Stimulated activated naive CD8-positive, alpha-beta T cell treated with anti-CD3 and anti-CD28 coated beads, Interleukin-15, Interleukin-2, amounts not matched to agents 100 ng/mL and 50 ng/mL, for 24 hours (primary cell): ENCODE measurements around the gene CDKN2AIPNL.
"Not testable (repeated sequence)": the region's sequence is repeated elsewhere in the genome, so short reads cannot be mapped to it uniquely, and the experiment has no call there.

ENCODE experiments used
- H3K27ac Mint-ChIP-seq: one replicate; pipeline ENCODE4 v1.8.0; 2021; ENCODE audit warnings: mild to moderate bottlenecking, mixed read lengths
- H3K27me3 Mint-ChIP-seq: one replicate; pipeline ENCODE4 v1.8.0; 2021; ENCODE audit warnings: mixed read lengths
- H3K36me3 Mint-ChIP-seq: one replicate; pipeline ENCODE4 v1.8.0; 2021; ENCODE audit warnings: low read depth, mixed read lengths
- H3K4me1 Mint-ChIP-seq: one replicate; pipeline ENCODE4 v1.8.0; 2021; ENCODE audit warnings: low read depth, mixed read lengths
- H3K4me3 Mint-ChIP-seq: one replicate; pipeline ENCODE4 v1.8.0; 2021; ENCODE audit warnings: mild to moderate bottlenecking, mixed read lengths
- H3K9me3 Mint-ChIP-seq: one replicate; pipeline ENCODE4 v1.8.0; 2021; ENCODE audit warnings: mixed read lengths

CDKN2AIPNL gene

DNA sequence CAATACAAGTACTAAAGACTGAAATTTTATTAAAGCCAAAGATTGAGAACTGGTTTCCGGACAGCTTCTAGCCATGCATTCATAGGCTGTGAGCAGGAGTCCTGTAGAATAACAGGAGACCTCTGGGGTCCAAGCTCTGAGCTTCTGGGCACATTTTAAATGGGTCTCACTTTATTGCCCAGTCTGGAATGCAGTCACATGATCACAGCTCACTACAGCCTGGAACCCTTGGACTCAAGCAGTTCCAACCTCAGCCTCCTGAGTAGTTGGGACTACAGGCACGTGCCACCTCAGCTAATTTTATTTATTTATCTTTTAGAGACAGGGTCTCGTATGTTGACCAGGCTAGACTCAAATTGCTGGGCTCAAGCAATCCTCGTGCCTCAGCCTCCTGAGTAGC, 15.4 kb downstream of the CDKN2AIPNL start:
- Mint-ChIP-seq H3K27ac (no peak overlapping the region), H3K27me3 (no peaks in the 10 kb centered on the region), H3K36me3 (peaks cover 56% of the 10 kb centered on the region)

DNA sequence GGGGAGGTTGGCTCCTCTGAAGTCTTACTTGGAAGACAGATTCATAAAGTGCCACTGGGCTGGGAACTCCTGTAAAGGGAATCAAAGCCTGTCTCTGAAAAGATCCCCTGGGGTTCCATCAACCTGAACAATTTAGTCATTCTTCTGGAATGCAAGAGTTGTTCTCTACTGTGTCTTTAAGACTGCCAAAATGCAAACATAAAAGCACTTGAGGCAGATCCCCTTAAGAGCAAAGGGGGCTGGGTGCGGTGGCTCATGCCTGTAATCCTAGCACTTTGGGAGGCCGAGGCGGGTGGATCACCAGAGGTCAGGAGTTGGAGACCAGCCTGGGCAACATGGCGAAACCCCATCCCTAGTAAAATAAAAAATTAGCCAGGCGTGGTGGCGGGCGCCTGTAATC, 16.7 kb downstream of the CDKN2AIPNL start:
- H3K4me1 Mint-ChIP-seq: peaks cover 5% of the 10 kb centered on the region
- H3K4me3 Mint-ChIP-seq: no peak overlapping the region
- H3K27ac Mint-ChIP-seq: no peak overlapping the region
- no peaks in the 10 kb centered on the region for H3K27me3 Mint-ChIP-seq
- H3K9me3 Mint-ChIP-seq: no peaks in the 10 kb centered on the region
- H3K36me3 Mint-ChIP-seq: peaks cover 62% of the 10 kb centered on the region

More for the DNA sequence above, 15.4 kb downstream of the CDKN2AIPNL start:
- Mint-ChIP-seq H3K9me3 (no peaks in the 10 kb centered on the region), H3K4me3 (no peak overlapping the region), H3K4me1 (peaks cover 5% of the 10 kb centered on the region)

DNA sequence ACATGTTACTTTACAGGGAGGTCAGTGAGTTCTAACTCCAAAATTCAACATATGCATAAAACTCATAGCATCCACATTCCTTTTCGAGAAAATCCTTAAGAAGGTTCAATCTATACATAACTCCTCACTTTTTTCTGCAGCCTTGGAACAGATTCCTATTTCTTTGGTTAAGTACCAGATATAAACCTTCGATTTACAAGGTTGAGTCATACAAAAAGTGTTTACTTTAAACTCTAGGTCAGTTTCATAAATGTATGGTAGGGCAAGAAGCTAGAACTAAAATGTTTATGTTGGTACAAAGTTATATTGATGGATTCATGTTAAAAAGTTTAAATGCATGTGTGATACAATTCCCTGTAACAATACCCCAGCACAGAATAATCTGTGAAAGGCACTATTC, 19.4 kb downstream of the CDKN2AIPNL start:
- Mint-ChIP-seq H3K4me1 (peaks cover 5% of the 10 kb centered on the region), H3K4me3 (no peak overlapping the region), H3K27me3 (no peaks in the 10 kb centered on the region), H3K27ac (no peak overlapping the region), H3K36me3 (peaks cover 56% of the 10 kb centered on the region), H3K9me3 (no peaks in the 10 kb centered on the region)

DNA sequence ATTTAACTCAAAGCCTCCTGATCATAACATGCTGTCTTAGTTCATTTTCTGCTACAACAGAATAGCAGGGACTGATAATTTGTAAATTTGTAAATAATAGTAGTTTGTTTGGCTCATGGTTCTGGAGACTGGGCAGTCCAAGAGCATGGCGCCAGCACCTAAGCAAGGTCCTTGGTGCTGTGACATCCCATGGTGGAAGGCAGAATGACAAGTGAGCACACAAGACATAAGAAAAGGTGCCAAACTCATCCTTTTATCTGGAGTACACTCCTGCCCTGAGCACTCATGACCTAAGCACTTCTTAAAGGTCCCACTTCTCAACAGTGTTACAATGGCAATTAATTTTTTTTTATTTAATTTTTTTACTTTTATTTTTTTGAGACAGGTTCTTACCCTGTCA, 24.2 kb downstream of the CDKN2AIPNL start:
- H3K27me3 Mint-ChIP-seq: no peaks in the 10 kb centered on the region
- H3K36me3 Mint-ChIP-seq: peaks cover 69% of the 10 kb centered on the region
- no peaks in the 10 kb centered on the region for H3K9me3 Mint-ChIP-seq
- H3K4me3 Mint-ChIP-seq: no peak overlapping the region
- H3K27ac Mint-ChIP-seq: peak overlapping the region; percentile 49
- peaks cover 16% of the 10 kb centered on the region for H3K4me1 Mint-ChIP-seq

DNA sequence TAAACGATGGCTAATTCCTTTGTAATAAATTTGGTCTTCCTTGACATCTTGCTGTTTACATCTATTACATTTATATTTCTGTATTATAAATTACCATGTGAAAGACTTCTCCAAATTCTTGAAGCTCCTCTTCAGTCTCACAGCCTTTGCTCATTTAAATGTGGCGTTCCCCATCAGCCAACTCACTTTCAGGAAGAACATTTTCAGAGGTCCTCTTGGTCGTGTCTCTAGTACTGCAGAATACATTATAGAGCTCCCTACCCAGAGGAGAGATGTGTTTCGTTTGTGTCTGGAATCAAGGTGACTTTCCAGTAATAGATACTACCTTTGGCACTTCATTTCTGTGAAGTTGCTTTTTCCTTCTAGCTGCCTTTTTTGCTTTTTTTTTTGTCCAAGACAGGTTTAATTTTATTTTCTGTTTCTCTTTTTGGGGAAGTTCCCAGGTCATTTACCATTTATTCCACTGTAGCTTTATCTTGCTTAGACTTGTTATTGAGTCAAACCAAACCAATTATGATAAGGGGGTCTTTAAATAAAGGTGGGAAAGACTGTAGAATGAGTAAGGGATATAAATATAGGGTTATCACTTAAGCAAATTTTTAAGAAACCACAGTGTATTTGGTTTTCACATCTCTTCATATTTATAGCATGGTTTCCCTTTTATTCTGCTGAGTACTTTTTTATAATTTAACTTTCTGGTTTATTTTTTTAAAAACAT, 27.5 kb downstream of the CDKN2AIPNL start:
- Mint-ChIP-seq H3K4me1 (peaks cover 27% of the 10 kb centered on the region), H3K36me3 (peaks cover 66% of the 10 kb centered on the region), H3K9me3 (no peaks in the 10 kb centered on the region), H3K4me3 (peak overlapping the region; percentile 53), H3K27ac (peak overlapping the region; percentile 90), H3K27me3 (no peaks in the 10 kb centered on the region)

DNA sequence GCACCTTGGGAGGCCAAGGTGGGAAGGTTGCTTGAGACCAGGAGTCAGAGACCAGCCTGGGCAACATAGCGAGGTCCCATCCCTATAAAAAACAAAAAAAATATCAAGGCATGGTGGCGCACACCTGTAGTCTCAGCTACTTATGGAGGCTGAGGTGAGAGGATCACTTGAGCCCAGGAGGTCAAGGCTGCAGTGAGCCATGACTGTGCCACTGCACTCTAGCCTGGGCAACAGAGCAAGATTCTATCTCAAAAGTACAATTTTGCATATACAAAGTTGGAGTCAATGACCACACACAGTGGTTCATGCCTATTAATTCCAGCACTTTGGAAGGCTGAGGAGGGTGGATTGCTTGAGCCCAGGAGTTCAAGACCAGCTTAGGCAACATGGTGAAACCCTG, 29.5 kb downstream of the CDKN2AIPNL start:
- H3K9me3 Mint-ChIP-seq, H3K27ac Mint-ChIP-seq, H3K4me3 Mint-ChIP-seq, H3K27me3 Mint-ChIP-seq: not testable (repeated sequence)
- Mint-ChIP-seq H3K4me1 (peaks cover 34% of the 10 kb centered on the region), H3K36me3 (peaks cover 65% of the 10 kb centered on the region)

DNA sequence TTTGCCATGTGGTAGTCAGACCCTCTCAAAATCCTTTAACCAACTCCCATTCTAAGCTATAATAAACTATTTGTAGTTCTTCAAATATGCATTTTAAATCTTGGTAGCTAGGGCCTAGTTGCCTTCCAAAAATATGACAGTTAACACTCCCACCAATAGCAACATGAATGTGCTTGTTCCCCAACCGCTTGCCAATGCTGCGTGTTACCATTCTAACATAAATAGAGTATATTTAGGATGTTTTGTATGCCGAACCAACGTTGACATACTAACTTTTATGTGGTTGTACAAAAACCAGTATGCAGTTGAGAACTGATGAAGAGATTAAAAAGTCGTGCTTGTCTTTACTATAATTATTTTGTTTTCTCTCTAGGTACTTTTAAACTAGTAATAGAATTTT, 31.3 kb downstream of the CDKN2AIPNL start:
- Mint-ChIP-seq H3K4me3 (no peak overlapping the region), H3K27ac (no peak overlapping the region), H3K36me3 (peaks cover 66% of the 10 kb centered on the region), H3K9me3 (no peaks in the 10 kb centered on the region), H3K27me3 (no peaks in the 10 kb centered on the region), H3K4me1 (peaks cover 39% of the 10 kb centered on the region)

DNA sequence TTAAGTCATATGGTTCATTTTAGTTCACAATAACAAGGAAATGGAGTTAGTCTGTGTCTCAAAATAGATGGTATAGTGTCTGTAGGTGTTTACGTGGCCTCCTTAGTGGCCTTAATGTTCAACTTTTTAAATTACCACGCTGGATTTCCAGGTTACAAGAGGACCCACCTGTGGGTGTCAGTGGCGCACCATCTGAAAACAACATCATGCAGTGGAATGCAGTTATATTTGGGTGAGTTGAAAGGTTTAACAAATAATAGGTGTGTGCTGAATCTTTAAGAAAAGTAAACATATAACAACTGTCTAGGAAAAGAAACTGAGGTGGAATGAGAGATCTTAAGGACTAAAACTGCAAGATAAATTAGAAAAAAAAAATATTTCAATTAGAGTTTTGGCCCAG, 37.4 kb downstream of the CDKN2AIPNL start:
- no peak overlapping the region for H3K4me3 Mint-ChIP-seq
- H3K27ac Mint-ChIP-seq: no peak overlapping the region
- peaks cover 46% of the 10 kb centered on the region for H3K36me3 Mint-ChIP-seq
- H3K4me1 Mint-ChIP-seq: peaks cover 60% of the 10 kb centered on the region
- H3K27me3 Mint-ChIP-seq: no peaks in the 10 kb centered on the region
- no peaks in the 10 kb centered on the region for H3K9me3 Mint-ChIP-seq

DNA sequence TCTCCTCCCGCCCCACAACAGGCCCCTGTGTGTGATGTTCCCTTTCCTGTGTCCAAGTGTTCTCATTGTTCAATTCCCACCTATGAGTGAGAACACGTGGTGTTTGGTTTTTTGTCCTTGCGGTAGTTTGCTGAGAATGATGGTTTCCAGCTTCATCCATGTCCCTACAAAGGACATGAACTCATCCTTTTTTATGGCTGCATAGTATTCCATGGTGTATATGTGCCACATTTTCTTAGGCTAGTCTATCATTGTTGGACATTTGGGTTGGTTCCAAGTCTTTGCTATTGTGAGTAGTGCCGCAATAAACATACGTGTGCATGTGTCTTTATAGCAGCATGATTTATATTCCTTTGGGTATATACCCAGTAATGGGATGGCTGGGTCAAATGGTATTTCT, 38.0 kb downstream of the CDKN2AIPNL start:
- Mint-ChIP-seq H3K4me1 (peaks cover 56% of the 10 kb centered on the region), H3K27ac (peak overlapping the region; percentile 36), H3K4me3 (peak overlapping the region; percentile 67), H3K36me3 (peaks cover 40% of the 10 kb centered on the region)
- not testable (repeated sequence) for H3K27me3 Mint-ChIP-seq, H3K9me3 Mint-ChIP-seq

DNA sequence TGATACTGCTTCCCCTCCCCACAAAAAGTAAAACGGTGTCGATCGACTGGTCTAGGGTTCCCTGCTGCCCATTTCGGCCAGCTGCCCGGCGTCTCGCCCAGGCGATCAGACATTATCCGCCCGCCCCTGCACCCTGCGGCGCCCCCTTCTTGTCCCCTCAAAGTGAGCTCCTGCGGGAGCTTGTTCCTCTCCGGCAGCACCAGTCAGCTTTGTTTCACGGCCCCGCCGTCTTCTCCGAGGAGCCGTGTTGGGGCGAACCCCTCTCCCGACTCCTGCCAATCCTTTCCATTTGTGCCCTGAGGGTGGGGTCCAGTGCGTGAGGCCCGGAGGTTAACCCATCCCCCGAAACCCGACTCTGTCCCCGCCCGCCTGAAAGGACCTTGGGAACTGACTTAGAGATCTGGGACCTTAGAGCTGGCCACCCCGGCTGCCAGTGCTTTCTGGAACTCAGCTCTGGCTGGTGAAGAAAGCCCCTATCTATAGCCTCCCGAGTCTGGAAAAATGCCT, 39.8 kb downstream of the CDKN2AIPNL start:
- no peaks in the 10 kb centered on the region for H3K27me3 Mint-ChIP-seq
- peaks cover 35% of the 10 kb centered on the region for H3K36me3 Mint-ChIP-seq
- peak overlapping the region; percentile 97 for H3K4me3 Mint-ChIP-seq
- H3K27ac Mint-ChIP-seq: peak overlapping the region; percentile 95
- no peaks in the 10 kb centered on the region for H3K9me3 Mint-ChIP-seq
- peaks cover 63% of the 10 kb centered on the region for H3K4me1 Mint-ChIP-seq

DNA sequence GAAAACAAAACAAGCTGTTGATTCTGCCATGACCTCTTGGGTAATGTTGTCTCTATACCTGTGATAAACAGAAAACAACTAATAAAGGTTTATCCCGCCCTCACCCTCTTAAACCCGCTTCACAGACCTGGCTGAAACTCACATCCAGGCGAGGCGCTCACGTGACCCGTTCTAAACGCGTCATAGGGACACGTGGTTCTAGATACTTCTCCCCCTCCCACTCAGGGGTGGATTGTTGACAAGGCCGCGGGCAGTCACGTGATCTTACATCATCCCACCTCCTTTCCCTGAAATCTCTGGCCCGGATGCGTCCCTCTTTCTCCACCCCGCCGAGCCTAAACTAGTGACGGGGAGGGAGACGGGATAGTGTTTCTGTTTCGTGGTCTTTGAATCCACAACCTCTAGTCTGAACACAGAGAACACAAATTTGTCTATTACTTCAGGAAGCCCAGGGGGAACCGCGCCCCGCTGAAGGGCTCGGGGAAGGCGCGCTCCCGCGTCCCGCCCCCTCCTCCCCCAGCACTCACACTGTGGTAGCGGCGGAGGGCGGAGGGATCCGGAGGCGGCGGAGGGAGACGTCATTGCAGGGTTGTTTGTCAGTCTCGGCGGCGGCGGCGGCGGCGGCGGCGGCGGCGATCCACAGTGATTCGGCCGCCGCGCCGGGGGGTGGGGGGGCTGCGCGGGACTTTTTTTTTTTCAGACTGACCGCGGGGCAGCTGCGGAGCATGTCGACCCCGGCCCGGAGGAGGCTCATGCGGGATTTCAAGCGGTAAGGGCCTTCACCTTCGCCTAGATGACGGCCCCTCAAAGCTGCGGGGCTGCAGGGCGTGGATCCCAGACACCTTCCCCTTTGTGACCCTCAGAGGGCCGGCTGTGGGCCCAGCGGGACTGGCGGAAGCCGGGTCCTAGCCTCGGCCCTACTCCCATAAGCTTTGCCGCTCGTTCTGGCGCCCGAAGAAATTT, 40.5 kb downstream of the CDKN2AIPNL start, which contains the start of gene UBE2B:
UBE2B (plus strand) TSS at position 699 of the 963 bp plus-strand sequence; CDS start at position 726, 27 bp downstream.
- Mint-ChIP-seq H3K9me3 (no peaks in the 10 kb centered on the region), H3K4me3 (peak within 1 kb of the TSS; percentile 97), H3K4me1 (peaks cover 67% of the 10 kb centered on the region), H3K27ac (peak within 1 kb of the TSS; percentile 99), H3K27me3 (no peaks in the 10 kb centered on the region), H3K36me3 (peaks cover 37% of the 10 kb centered on the region)

DNA sequence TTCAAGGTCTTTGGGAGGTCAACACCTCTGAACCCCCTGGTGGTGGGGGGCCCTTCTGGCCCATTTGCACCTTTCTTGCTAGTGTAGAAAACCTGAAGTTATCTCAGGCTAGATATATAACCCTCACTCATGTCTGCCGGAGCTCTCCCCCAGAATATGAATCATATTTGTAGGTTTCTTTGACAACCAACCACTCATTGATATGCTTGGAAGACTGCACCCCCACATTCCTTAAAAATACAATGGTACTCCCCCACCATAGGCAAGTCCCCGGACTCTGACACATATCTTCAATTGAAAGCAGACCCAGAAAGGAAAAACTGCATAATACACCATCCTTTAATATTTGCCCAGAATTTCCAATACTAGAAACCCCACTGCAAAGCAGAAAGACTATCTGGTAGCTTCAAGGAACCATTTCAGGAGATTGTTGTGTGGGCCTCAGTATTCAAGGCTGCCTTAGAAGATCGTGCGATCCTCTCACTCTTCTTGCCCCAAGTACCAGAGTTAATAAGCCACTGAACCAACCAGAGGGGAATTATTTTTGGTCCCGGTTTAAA, 41.3 kb downstream of the CDKN2AIPNL start:
- H3K4me1 Mint-ChIP-seq: peaks cover 68% of the 10 kb centered on the region
- H3K36me3 Mint-ChIP-seq: peaks cover 31% of the 10 kb centered on the region
- peak overlapping the region; percentile 97 for H3K4me3 Mint-ChIP-seq
- H3K27ac Mint-ChIP-seq: peak overlapping the region; percentile 99
- H3K9me3 Mint-ChIP-seq: no peaks in the 10 kb centered on the region
- H3K27me3 Mint-ChIP-seq: no peaks in the 10 kb centered on the region

DNA sequence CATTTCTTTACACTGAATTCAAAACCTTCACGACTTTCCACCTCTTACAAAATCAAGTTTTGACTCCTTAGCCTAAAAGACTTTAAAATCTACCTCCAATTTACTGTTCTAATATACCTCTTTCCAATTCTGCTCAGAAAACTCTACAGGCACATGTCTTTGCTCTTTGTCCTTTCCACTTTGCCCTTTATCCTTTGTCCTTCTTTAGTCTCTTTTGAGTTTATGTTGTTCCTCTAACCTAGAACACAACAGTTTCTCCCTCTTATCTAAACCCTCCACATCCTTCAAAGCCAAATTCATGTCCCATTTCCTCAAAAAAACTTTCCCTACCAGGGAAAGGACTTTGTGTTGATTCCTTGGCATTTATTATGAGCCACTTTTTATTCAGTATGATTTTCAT, 46.1 kb downstream of the CDKN2AIPNL start:
- H3K36me3 Mint-ChIP-seq: peaks cover 12% of the 10 kb centered on the region
- H3K27ac Mint-ChIP-seq: no peak overlapping the region
- H3K27me3 Mint-ChIP-seq: no peaks in the 10 kb centered on the region
- H3K9me3 Mint-ChIP-seq: no peaks in the 10 kb centered on the region
- peak overlapping the region; percentile 12 for H3K4me3 Mint-ChIP-seq
- peaks cover 33% of the 10 kb centered on the region for H3K4me1 Mint-ChIP-seq

DNA sequence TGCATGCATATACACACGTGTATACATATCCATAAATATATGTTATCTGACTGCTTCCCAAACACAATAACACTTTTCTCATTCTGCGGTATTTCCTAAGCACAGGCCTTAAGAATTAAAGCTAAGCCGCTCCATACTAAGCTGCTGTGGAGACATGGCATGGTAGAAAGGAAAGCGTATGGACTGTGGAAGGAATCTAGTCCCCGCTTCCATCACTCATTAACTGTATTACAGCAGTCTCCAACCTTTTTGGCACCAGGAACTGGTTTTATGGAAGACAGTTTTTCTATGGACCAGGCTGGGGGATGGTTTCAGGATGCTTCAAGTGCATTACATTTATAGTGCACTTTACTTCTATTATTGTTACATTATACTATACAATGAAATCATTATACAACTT, 56.0 kb downstream of the CDKN2AIPNL start:
- no peaks in the 10 kb centered on the region for H3K9me3 Mint-ChIP-seq
- peaks cover 12% of the 10 kb centered on the region for H3K36me3 Mint-ChIP-seq
- no peaks in the 10 kb centered on the region for H3K27me3 Mint-ChIP-seq
- no peak overlapping the region for H3K4me3 Mint-ChIP-seq
- H3K27ac Mint-ChIP-seq: no peak overlapping the region
- H3K4me1 Mint-ChIP-seq: no peaks in the 10 kb centered on the region
